ENCODE measurements around the gene LRRC26.
A peak's percentile ranks its signal among the peaks of the same experiment; 100 is the strongest.

DNA sequence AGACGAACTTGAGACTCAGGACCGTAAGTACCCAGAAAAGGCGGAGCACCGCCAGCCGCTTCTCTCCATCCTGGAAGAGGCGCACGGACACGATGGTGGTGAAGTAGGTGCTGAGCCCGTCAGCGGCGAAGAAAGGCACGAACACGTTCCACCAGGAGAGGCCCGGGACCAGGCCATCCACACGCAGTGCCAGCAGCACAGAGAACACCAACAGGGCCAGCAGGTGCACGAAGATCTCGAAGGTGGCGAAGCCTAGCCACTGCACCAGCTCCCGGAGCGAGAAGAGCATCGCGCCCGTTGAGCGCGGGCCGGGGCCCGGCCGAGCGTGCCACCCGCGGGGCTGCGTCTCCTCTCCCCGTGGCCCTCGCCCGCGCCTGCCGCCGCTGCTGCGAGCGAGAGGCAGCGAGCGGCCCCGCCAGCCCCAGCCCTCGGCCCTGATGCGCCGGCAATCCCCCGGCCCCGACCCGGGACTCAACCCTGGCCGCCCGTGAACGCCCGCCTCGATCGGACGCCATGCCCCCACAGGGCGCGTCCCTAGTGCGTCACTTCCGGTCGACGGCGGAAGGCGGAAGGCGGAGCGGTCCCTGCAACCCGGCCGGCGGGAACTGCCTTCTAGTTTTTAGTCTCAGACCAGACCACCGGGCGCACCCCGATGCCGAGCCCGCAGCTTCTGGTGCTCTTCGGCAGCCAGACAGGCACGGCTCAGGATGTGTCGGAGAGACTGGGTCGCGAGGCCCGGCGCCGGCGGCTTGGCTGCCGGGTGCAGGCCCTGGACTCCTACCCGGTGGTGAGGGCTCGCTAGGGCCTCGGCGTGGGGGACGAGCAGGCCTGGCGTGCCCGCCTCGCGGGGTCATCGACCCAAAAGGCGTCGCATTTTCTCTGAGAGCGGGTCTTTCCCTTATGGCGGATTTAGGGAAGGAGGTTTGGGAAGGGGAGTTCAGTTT lies 35.5 kb upstream of the LRRC26 start, which contains the start of the genes NDOR1 and TMEM203:
- TF ChIP-seq CTCF (IDR thresholded peaks at IDR 0.05; ENCODE audit: extremely low read depth in 1 of 2, insufficient read depth in 1 of 2, low read depth in 1 of 2, low read length in 2 of 2): no peak
- TF ChIP-seq POLR2A (IDR thresholded peaks at IDR 0.05; ENCODE audit: low read depth, low read length): peak; percentile 97
- TF ChIP-seq EZH2 (IDR thresholded peaks at IDR 0.05; ENCODE audit: borderline replicate concordance, low read depth, low read length, severe bottlenecking): no peak
- peak; percentile 98 for TF ChIP-seq POLR2AphosphoS5 (IDR thresholded peaks at IDR 0.05; ENCODE audit: insufficient read depth, low read depth, low read length)
- TF ChIP-seq, protein P1, sequence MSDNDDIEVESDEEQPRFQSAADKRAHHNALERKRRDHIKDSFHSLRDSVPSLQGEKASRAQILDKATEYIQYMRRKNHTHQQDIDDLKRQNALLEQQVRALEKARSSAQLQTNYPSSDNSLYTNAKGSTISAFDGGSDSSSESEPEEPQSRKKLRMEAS (IDR thresholded peaks at IDR 0.05; ENCODE audit: insufficient read depth, insufficient read length): no peak
- no peak for TF ChIP-seq FOS (IDR thresholded peaks at IDR 0.05; ENCODE audit: borderline replicate concordance, insufficient read depth, low read length)
- TF ChIP-seq MYC (IDR thresholded peaks at IDR 0.05; ENCODE audit: low read depth, low read length): no peak
- TF ChIP-seq JUN (IDR thresholded peaks at IDR 0.05; ENCODE audit: borderline replicate concordance, insufficient read depth, insufficient read length, low read depth): no peak

All from endothelial cell of umbilical vein (primary cell).